Stomach (tissue), 4 donors: Measurements from ENCODE around the gene ZNF219.

ENCODE experiments used
- EP300 ChIP-seq: sonication (generic); formaldehyde crosslinking; IDR thresholded peaks from one replicate; pipeline ENCODE4 v1.6.1; 2017; ENCODE audit warnings: antibody characterized with exemption
- POLR2A ChIP-seq, 4 donors: fragments of 450-650 bp; IDR thresholded peaks; one replicate each; pipeline ENCODE4 v1.6.1; 2016; ENCODE audit warnings: antibody characterized with exemption in 4 of 4, control low read depth in 2 of 4, mild to moderate bottlenecking in 1 of 4, moderate library complexity in 1 of 4
- POLR2AphosphoS5 ChIP-seq, 3 donors: sonication (generic); formaldehyde crosslinking; IDR thresholded peaks; one replicate each; pipeline ENCODE4 v1.6.1; 2016; ENCODE audit warnings: antibody characterized with exemption in 3 of 3
- TF ChIP-seq, protein P1 (sequence below), 7 experiments: fragments of 450-650 bp in 4 of 7; fragments of 200-600 bp in 3 of 7; sonication (generic) in 3 of 7; IDR thresholded peaks; one replicate each; pipeline ENCODE4 v1.5.1; 2016 to 2019; ENCODE audit warnings: antibody characterized with exemption in 7 of 7, control low read depth in 2 of 7, mild to moderate bottlenecking in 1 of 7

DNA sequence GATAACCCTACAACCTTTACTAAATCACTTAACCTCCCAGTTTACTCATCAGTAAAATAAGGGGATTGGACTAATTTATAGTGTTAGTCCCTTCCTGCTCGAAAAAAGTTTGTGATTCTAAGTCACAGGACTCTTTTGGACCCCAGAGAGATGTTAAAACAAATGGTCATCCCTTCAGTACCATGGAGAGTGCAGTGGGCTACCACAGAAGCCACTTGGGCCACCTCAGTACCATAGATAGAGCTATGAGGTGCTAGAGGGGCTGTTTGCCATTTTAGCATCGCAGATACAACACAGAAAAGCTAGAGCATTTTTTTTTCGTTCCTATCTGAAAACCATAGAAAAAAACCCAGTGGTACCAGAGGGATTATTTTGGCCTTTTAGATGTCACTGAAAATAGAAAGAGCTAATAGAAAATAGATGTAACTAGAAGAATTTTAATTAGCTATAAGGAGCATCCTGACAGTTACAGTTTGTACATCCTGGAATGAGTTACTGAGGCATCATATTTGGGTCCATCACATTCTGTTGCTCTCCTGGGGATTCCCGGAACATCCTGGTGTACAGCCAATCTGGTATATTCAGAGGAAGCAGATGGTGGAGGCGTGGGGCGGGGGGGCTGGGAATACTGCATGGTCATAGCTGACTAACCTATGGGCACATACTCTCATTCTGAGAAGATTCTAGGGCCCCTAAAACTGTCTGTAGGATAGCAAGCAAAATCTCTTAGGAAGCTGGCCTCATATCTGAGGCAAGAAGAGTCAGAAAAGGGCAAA lies 2.8 kb downstream of the ZNF219 start:
- TF ChIP-seq POLR2AphosphoS5 (IDR thresholded peaks at IDR 0.05) (no peak), POLR2A (IDR thresholded peaks at IDR 0.05) (no peak), EP300 (no peak)
- TF ChIP-seq, protein P1, sequence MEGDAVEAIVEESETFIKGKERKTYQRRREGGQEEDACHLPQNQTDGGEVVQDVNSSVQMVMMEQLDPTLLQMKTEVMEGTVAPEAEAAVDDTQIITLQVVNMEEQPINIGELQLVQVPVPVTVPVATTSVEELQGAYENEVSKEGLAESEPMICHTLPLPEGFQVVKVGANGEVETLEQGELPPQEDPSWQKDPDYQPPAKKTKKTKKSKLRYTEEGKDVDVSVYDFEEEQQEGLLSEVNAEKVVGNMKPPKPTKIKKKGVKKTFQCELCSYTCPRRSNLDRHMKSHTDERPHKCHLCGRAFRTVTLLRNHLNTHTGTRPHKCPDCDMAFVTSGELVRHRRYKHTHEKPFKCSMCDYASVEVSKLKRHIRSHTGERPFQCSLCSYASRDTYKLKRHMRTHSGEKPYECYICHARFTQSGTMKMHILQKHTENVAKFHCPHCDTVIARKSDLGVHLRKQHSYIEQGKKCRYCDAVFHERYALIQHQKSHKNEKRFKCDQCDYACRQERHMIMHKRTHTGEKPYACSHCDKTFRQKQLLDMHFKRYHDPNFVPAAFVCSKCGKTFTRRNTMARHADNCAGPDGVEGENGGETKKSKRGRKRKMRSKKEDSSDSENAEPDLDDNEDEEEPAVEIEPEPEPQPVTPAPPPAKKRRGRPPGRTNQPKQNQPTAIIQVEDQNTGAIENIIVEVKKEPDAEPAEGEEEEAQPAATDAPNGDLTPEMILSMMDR (IDR thresholded peaks at IDR 0.05), result no peak
